Effector memory CD8-positive, alpha-beta T cell (primary cell): ENCODE results near the gene RALGPS2.

Experiments used
- ATAC-seq: fragments of 150-1000 bp; cut with Tn5 transposase; replicated peaks from 2 replicates; pipeline ENCODE4 v1.10.0; 2021; ENCODE audit warnings: mild to moderate bottlenecking, moderate library complexity
- DNase-seq, 3 experiments: peaks; one replicate each; pipeline ENCODE4 v3.0.0; 2021
- H3K27ac Mint-ChIP-seq, 2 donors: one replicate each; pipeline ENCODE4 v1.8.0; 2022; ENCODE audit warnings: mild to moderate bottlenecking in 2 of 2, mixed read lengths in 2 of 2, moderate library complexity in 2 of 2
- H3K27me3 Mint-ChIP-seq, 2 donors: one replicate each; pipeline ENCODE4 v1.8.0; 2022; ENCODE audit warnings: mixed read lengths in 2 of 2
- H3K36me3 Mint-ChIP-seq: one replicate; pipeline ENCODE4 v1.8.0; 2022; ENCODE audit warnings: mild to moderate bottlenecking, moderate library complexity, mixed read lengths; ENCODE audit not compliant: insufficient read depth
- H3K4me1 Mint-ChIP-seq, 2 donors: one replicate each; pipeline ENCODE4 v1.8.0; 2022; ENCODE audit warnings: low read depth in 2 of 2, mixed read lengths in 2 of 2
- H3K4me3 Mint-ChIP-seq, 2 donors: one replicate each; pipeline ENCODE4 v1.8.0; 2022; ENCODE audit warnings: mild to moderate bottlenecking in 2 of 2, mixed read lengths in 2 of 2, moderate library complexity in 2 of 2
- H3K9me3 Mint-ChIP-seq, 2 donors: one replicate each; pipeline ENCODE4 v1.8.0; 2022; ENCODE audit warnings: mixed read lengths in 2 of 2

RALGPS2 gene

DNA sequence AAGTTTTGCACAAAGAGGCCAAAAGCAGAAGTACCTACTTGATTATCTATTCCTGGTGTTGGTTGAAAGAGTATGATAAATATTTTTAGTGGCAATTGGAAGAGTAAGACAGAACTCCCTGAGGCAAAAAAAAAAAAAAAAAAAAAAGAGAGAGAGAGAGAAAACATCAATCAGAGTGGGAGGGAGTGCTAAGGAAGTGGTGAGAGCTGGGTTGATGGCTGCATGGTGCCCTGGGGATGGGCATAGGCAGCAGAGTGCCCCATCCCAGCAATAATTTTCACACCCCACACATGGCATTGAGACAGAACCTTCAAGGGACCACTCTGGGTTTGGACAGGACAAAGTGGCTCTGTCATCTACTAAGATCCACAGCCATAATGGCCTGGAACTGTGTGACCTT, 241.3 kb downstream of the RALGPS2 start:
- no peak overlapping the region for H3K4me3 Mint-ChIP-seq
- H3K36me3 Mint-ChIP-seq: no peaks in the 10 kb centered on the region
- H3K4me1 Mint-ChIP-seq: no peaks in the 10 kb centered on the region
- ATAC-seq (no peak), DNase-seq (no peak)
- H3K9me3 Mint-ChIP-seq: no peaks in the 10 kb centered on the region
- H3K27me3 Mint-ChIP-seq: peaks cover 15 to 23% of the 10 kb centered on the region in 2 donors
- no peak overlapping the region for H3K27ac Mint-ChIP-seq

DNA sequence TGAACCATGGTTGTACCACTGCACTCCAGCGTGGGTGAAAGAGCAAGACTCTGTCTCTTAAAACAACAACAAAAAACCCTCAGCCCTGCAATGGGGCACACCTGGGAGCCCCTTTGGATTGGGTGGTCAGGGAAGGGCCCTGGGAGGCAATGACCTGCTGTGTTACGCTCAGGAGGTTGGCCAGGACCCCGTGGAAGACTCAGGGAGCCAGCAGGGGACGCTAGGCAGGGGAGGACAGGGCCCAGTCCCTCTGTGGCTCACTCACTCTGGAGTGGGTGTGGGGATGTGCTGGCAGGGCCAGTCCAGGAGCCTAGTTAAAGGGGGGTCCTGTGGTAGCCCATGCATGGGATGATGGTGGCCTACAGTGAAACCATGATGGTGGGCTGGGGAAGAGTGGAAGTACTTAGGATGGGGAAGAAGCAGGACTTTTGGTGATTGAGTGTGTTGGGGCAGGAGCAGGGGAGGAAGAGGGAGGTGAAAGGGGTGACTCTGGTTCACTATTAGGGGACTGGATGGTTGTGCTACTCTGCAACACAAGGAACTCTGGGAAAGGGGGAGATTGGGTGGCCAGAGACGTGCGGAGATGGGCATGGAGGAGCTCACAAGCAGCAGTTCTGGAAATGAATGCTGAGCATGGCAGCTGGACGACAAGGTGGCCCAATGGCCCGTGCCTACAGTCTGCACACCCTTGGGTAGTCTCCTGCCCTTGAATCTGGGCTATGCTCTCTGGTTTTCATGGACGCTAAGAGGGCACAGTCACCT, 244.4 kb downstream of the RALGPS2 start:
- H3K27me3 Mint-ChIP-seq: peaks cover 20 to 33% of the 10 kb centered on the region in 2 donors
- no peak overlapping the region for H3K4me3 Mint-ChIP-seq
- no peak for DNase-seq
- no peak overlapping the region for H3K27ac Mint-ChIP-seq
- peaks cover 4 to 6% of the 10 kb centered on the region in 2 donors for H3K4me1 Mint-ChIP-seq
- no peak for ATAC-seq
- H3K9me3 Mint-ChIP-seq: no peaks in the 10 kb centered on the region
- H3K36me3 Mint-ChIP-seq: no peaks in the 10 kb centered on the region

DNA sequence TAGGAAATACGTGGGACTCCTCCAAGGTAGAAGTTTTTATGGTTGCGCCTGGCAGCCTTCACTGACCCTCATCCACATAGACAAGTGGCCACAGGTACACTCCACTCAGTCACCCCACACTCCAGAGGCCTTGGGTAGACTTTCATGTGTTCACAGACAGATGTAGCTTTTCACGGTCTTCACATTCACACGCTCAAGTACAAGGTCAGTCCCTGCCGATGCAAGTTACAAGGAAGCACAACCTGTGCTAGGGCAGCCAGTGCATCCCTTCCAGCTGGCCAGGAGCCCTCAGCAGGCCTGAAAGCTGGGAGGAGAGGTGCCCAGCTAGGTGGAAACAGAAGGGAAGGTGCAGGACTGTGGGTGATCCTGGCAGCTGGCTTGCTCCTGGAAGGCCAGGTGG, 245.1 kb downstream of the RALGPS2 start:
- H3K27me3 Mint-ChIP-seq: peaks cover 15 to 35% of the 10 kb centered on the region in 2 donors
- no peak overlapping the region for H3K27ac Mint-ChIP-seq
- ATAC-seq (no peak), DNase-seq (no peak)
- H3K4me3 Mint-ChIP-seq: no peak overlapping the region
- H3K4me1 Mint-ChIP-seq: peaks cover 4 to 6% of the 10 kb centered on the region in 2 donors
- H3K9me3 Mint-ChIP-seq: no peaks in the 10 kb centered on the region
- no peaks in the 10 kb centered on the region for H3K36me3 Mint-ChIP-seq
